HepG2 (cell line): ENCODE measurements around the gene TMEM209. TPM values are rescaled to one million over a fixed set of nuclear protein-coding genes. Genes with fewer than 3 reads are reported as not detected.
A peak's percentile ranks its signal among the peaks of the same experiment; 100 is the strongest.

ENCODE experiments used
- ATAC-seq: fragments of 200-7000 bp; cut with Tn5 transposase; 3 replicates; pipeline ENCODE4 v1.9.1; 2020; ENCODE audit warnings: mild to moderate bottlenecking, moderate library complexity
- BruUV-seq: library from RNA; stranded (reverse); fragments of 400-500 nt; replicated peaks from 2 replicates; lab custom pipeline; 2021; lab: Mats Ljungman, UMichigan
- CTCF ChIA-PET: fragments of 300-600 bp; formaldehyde crosslinking; extraction: SDS; loops from one replicate; lab custom pipeline; 2021; ENCODE audit warnings: low total read pairs, inconsistent platforms, low intra/inter-chr PET ratio; lab: Yijun Ruan, JAX
- POLR2A ChIA-PET: fragments of 350-600 bp; sonication (Branson Sonifier 250); formaldehyde crosslinking; loops from one replicate; lab custom pipeline; 2020; ENCODE audit warnings: antibody characterized with exemption, inconsistent platforms; lab: Yijun Ruan, JAX
- DNase-seq: peaks from one replicate; pipeline ENCODE4 v3.0.0-alpha.2; 2015; ENCODE audit warnings: low spot score
- FAIRE-seq: peaks from 3 replicates; lab custom pipeline; 2011; peaks lifted over from hg19 to GRCh38; lab: Jason Lieb, UNC
- H2AFZ ChIP-seq: one replicate; pipeline ENCODE4 v1.6.1; 2011; ENCODE audit warnings: low read length, inconsistent platforms
- H3K27ac ChIP-seq: fragments of 300-600 bp; 3 replicates; pipeline ENCODE4 v1.8.0; 2011; ENCODE audit warnings: mixed run types, mild to moderate bottlenecking, mixed read lengths, low read length, inconsistent platforms; ENCODE audit not compliant: insufficient read depth; ENCODE audit errors: extremely low read length
- H3K27me3 ChIP-seq, 2 experiments: fragments of 200-600 bp in 1 of 2; 2 replicates in 1 of 2; 3 replicates in 1 of 2; pipeline versions ENCODE4 v1.6.0 to v1.8.0; 2011; ENCODE audit warnings: low read length in 2 of 2, mild to moderate bottlenecking in 2 of 2, moderate library complexity in 2 of 2, inconsistent platforms in 1 of 2; ENCODE audit not compliant: insufficient read depth in 2 of 2, control insufficient read depth in 1 of 2
- H3K36me3 ChIP-seq, 2 experiments: fragments of 200-600 bp in 1 of 2; replicated peaks in 1 of 2; 2 replicates in 1 of 2; 3 replicates in 1 of 2; pipeline versions ENCODE4 v1.5.1 to v1.8.0; 2011; ENCODE audit warnings: low read length in 2 of 2, inconsistent platforms in 1 of 2; ENCODE audit not compliant: insufficient read depth in 2 of 2, control insufficient read depth in 1 of 2
- H3K4me1 ChIP-seq: 2 replicates; pipeline ENCODE4 v1.5.1; 2012; ENCODE audit warnings: low read length, inconsistent platforms; ENCODE audit not compliant: insufficient read depth
- H3K4me2 ChIP-seq: 2 replicates; pipeline ENCODE4 v1.6.0; 2011; ENCODE audit warnings: low read depth, low read length, inconsistent platforms
- H3K4me3 ChIP-seq, 3 experiments: fragments of 200-600 bp in 1 of 3; sonication (generic), shearing (Covaris generic) in 1 of 3; replicated peaks in 1 of 3; 2 replicates each; pipeline ENCODE4 v1.5.1; 2011 to 2016; ENCODE audit warnings: low read length in 3 of 3, inconsistent platforms in 2 of 3, low read depth in 2 of 3, mild to moderate bottlenecking in 2 of 3, control low read depth in 1 of 3, mixed read lengths in 1 of 3; ENCODE audit not compliant: insufficient read depth in 1 of 3
- H3K79me2 ChIP-seq: one replicate; pipeline ENCODE4 v1.6.1; 2011; ENCODE audit warnings: low read length, inconsistent platforms; ENCODE audit not compliant: insufficient read depth
- H3K9ac ChIP-seq: 2 replicates; pipeline ENCODE4 v1.6.0; 2011; ENCODE audit warnings: mild to moderate bottlenecking, low read depth, low read length, inconsistent platforms; ENCODE audit not compliant: insufficient read depth
- H3K9me3 ChIP-seq: 2 replicates; pipeline ENCODE4 v1.5.1; 2012; ENCODE audit warnings: mild to moderate bottlenecking, low read length
- H4K20me1 ChIP-seq: 2 replicates; pipeline ENCODE4 v1.6.0; 2011; ENCODE audit warnings: inconsistent platforms, mild to moderate bottlenecking, low read length, moderate library complexity; ENCODE audit not compliant: insufficient read depth
- CAMTA2 ChIP-seq: sonication (generic); formaldehyde crosslinking; IDR thresholded peaks from 2 replicates; pipeline ENCODE4 v1.4.0; 2020; ENCODE audit warnings: mild to moderate bottlenecking, missing genetic modification reagents, borderline replicate concordance
- EP300 ChIP-seq, 3 experiments: sonication (generic) in 1 of 3; formaldehyde crosslinking in 1 of 3; IDR thresholded peaks; 2 replicates each; pipeline versions ENCODE4 v1.5.1 to v1.6.1; 2011 to 2020; ENCODE audit warnings: low read depth in 2 of 3, low read length in 2 of 3, borderline replicate concordance in 1 of 3, improper control_type of control experiment in 1 of 3, mild to moderate bottlenecking in 1 of 3, missing genetic modification reagents in 1 of 3, moderate library complexity in 1 of 3
- GABPB1 ChIP-seq: IDR thresholded peaks from 2 replicates; pipeline ENCODE4 v1.6.1; 2016; ENCODE audit warnings: mild to moderate bottlenecking, missing genetic modification reagents, moderate library complexity, missing compliant biosample characterization
- MYPOP ChIP-seq: sonication (generic); formaldehyde crosslinking; IDR thresholded peaks from 2 replicates; pipeline ENCODE4 v1.8.1; 2023; ENCODE audit warnings: mild to moderate bottlenecking, moderate library complexity, missing genetic modification reagents
- NR2F6 ChIP-seq, 2 experiments: IDR thresholded peaks; 2 replicates each; pipeline ENCODE4 v1.6.1; 2016; ENCODE audit warnings: antibody characterized with exemption in 1 of 2, mild to moderate bottlenecking in 1 of 2
- SP5 ChIP-seq: IDR thresholded peaks from 2 replicates; pipeline ENCODE4 v1.6.1; 2016; ENCODE audit warnings: low read depth, borderline replicate concordance
- SPEN ChIP-seq: sonication (generic); formaldehyde crosslinking; IDR thresholded peaks from 2 replicates; pipeline ENCODE4 v1.5.1; 2020; ENCODE audit warnings: low read depth, mild to moderate bottlenecking, missing genetic modification reagents
- STAG1 ChIP-seq: sonication (generic); formaldehyde crosslinking; IDR thresholded peaks from 2 replicates; pipeline ENCODE4 v1.4.0; 2020; ENCODE audit warnings: missing genetic modification reagents
- TOE1 ChIP-seq: sonication (generic); formaldehyde crosslinking; IDR thresholded peaks from 2 replicates; pipeline ENCODE4 v1.4.0; 2020; ENCODE audit warnings: mild to moderate bottlenecking, missing genetic modification reagents
- ZNF430 ChIP-seq: sonication (generic); formaldehyde crosslinking; IDR thresholded peaks from 2 replicates; pipeline ENCODE4 v1.9.0; 2021; ENCODE audit warnings: mild to moderate bottlenecking, missing genetic modification reagents
- ZNF7 ChIP-seq: IDR thresholded peaks from 2 replicates; pipeline ENCODE4 v1.6.1; 2016; ENCODE audit warnings: missing biosample characterization, missing genetic modification reagents
- WGBS: methylation state at CpG from one replicate; pipeline ENCODE4 v1.1.6; 2017; ENCODE audit warnings: low lambda C conversion rate; 5-methylcytosine and 5-hydroxymethylcytosine counted together
- in situ Hi-C: cut with HindIII; loops from 2 replicates; pipeline ENCODE4 v1.10.0; 2017; ENCODE audit warnings: low pct_unique_long_range_greater_than_20kb; ENCODE audit not compliant: extremely low pct_ligation_motif_present
- intact Hi-C: fragments of 100-400 bp; cut with micrococcal nuclease; formaldehyde crosslinking; loops from one replicate; pipeline ENCODE4 v1.10.0; 2022; ENCODE audit not compliant: unreplicated experiment
- polyA plus RNA-seq, 8 experiments: library from polyadenylated mRNA; depleted of rRNA in 3 of 8; stranded (reverse) in 7 of 8; unstranded in 1 of 8; fragments of >200 nt; fragmentation: Illumina TruSeq in 4 of 8; extraction: Trizol in 4 of 8; gene quantifications; 2 replicates each; pipeline versions ENCODE4 v1.2.1 to v1.2.3, GENCODE V29; 2011 to 2016; ENCODE audit warnings: low read depth in 4 of 8, missing spikeins in 1 of 8, mixed read lengths in 1 of 8; ENCODE audit not compliant: insufficient read depth in 1 of 8
- total RNA-seq, 5 experiments: library from RNA; depleted of rRNA; stranded (reverse); fragments of >200 nt; fragmentation: Illumina TruSeq; extraction: Trizol; gene quantifications; 2 replicates each; pipeline ENCODE4 v1.2.3, GENCODE V29; 2016; ENCODE audit warnings: low read depth in 1 of 5
- TF ChIP-seq, protein P1 (sequence below): IDR thresholded peaks from 2 replicates; pipeline ENCODE4 v1.4.0; 2020; ENCODE audit warnings: mild to moderate bottlenecking, missing genetic modification reagents

The TMEM209 gene
- total and polyA plus RNA-seq, 2 of the 13 experiments (the other 11 are each of a cell fraction or from before 2014, with no cell fraction given), result 14.5 to 15.6 TPM

DNA sequence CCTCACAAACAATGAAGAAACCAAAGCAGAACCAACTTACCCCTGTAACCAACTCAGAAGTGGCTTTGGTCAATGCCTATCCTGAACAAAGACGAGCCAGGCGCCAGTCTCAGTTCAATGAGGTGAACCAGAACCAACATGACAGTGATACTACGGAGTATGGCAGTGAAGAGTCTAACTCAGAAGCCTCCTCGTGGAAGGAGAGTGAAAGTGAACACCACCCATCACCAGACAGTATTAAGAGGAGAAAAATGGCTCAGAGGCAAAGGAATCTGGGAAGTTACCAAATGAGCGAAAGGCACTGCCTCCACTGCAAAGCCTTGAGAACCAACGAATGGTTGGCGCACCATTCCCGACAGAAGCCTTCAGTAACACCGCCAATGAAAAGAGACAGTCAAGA is 10.8 kb upstream of the TMEM209 start:
- CTCF ChIA-PET, result no interaction called here
- POLR2A ChIA-PET, result interaction anchor here (1.0 kb wide), 1 partner anchor 11 kb away, joined by 3 read pairs; the partner anchor contains the start of gene TMEM209

DNA sequence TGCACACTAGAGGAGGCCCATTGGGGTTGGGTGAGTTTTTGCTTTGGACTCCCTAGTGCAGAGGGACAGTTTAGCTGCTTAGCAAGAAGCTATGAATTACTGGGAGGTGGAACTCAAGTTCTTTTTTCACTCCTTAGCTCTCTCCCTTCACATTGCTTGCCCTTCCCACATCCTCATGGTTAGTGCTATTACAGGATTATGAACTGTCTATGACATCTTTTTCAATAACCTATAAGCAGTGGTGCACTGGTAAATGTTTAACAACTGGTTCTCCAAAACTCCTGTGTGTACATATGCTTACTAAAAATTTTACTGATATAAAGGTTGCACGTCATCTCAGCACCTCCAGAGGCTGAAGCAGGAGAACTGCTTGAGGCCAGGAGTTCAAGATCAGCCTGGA is 8.6 kb upstream of the TMEM209 start:
- BruUV-seq, result no TSS peak
- no peak for ATAC-seq
- POLR2A ChIA-PET, result interaction anchor here (1.4 kb wide), 1 partner anchor 9 kb away, joined by 6 read pairs; the partner anchor contains the start of gene TMEM209
- Histone ChIP-seq H2AFZ (no peak overlapping the region), H3K4me1 (peaks cover 17% of the 10 kb centered on the region), H3K36me3 (no peaks in the 10 kb centered on the region), H3K27me3 (no peaks in the 10 kb centered on the region), H3K4me3 (no peak overlapping the region), H3K79me2 (no peaks in the 10 kb centered on the region), H3K4me2 (no peak overlapping the region), H3K9ac (no peak overlapping the region), H3K27ac (no peak overlapping the region), H4K20me1 (no peaks in the 10 kb centered on the region), H3K9me3 (no peaks in the 10 kb centered on the region)
- WGBS, result 25% methylated on average over 1 of the region's 1 CpG
- intact Hi-C loops (no loop called here), in situ Hi-C loops (no loop called here)
- FAIRE-seq, result no peak
- CTCF ChIA-PET, result no interaction called here
- TF ChIP-seq MYPOP (CRISPR knock-in tag), result no peak
- no peak for TF ChIP-seq CAMTA2 (CRISPR knock-in tag)
- TF ChIP-seq SP5, result no peak
- no peak for TF ChIP-seq GABPB1 (CRISPR knock-in tag)
- no peak for TF ChIP-seq NR2F6 (IDR thresholded peaks at IDR 0.05)
- TF ChIP-seq NR2F6 (CRISPR knock-in tag; IDR thresholded peaks at IDR 0.05), result no peak
- TF ChIP-seq STAG1 (CRISPR knock-in tag), result no peak
- no peak for TF ChIP-seq ZNF430 (CRISPR knock-in tag)
- TF ChIP-seq SPEN, result no peak
- TF ChIP-seq, protein P1, sequence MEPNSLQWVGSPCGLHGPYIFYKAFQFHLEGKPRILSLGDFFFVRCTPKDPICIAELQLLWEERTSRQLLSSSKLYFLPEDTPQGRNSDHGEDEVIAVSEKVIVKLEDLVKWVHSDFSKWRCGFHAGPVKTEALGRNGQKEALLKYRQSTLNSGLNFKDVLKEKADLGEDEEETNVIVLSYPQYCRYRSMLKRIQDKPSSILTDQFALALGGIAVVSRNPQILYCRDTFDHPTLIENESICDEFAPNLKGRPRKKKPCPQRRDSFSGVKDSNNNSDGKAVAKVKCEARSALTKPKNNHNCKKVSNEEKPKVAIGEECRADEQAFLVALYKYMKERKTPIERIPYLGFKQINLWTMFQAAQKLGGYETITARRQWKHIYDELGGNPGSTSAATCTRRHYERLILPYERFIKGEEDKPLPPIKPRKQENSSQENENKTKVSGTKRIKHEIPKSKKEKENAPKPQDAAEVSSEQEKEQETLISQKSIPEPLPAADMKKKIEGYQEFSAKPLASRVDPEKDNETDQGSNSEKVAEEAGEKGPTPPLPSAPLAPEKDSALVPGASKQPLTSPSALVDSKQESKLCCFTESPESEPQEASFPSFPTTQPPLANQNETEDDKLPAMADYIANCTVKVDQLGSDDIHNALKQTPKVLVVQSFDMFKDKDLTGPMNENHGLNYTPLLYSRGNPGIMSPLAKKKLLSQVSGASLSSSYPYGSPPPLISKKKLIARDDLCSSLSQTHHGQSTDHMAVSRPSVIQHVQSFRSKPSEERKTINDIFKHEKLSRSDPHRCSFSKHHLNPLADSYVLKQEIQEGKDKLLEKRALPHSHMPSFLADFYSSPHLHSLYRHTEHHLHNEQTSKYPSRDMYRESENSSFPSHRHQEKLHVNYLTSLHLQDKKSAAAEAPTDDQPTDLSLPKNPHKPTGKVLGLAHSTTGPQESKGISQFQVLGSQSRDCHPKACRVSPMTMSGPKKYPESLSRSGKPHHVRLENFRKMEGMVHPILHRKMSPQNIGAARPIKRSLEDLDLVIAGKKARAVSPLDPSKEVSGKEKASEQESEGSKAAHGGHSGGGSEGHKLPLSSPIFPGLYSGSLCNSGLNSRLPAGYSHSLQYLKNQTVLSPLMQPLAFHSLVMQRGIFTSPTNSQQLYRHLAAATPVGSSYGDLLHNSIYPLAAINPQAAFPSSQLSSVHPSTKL (CRISPR knock-in tag), result no peak
- TF ChIP-seq EP300 (IDR thresholded peaks at IDR 0.05; ENCODE audit: low read depth in 2 of 2, low read length in 2 of 2), result no peak
- no peak for TF ChIP-seq EP300 (CRISPR knock-in tag; IDR thresholded peaks at IDR 0.05; ENCODE audit: borderline replicate concordance)
- DNase-seq, result no peak

More for the DNA sequence above, 10.8 kb upstream of the TMEM209 start:
- FAIRE-seq, result no peak
- DNase-seq, result no peak
- WGBS, result 69% methylated on average over 9 of the region's 9 CpGs
- H3K9me3 ChIP-seq, result no peaks in the 10 kb centered on the region
- H3K27ac ChIP-seq, result no peak overlapping the region
- BruUV-seq, result no TSS peak
- H3K79me2 ChIP-seq, result no peaks in the 10 kb centered on the region
- no peak overlapping the region for H3K9ac ChIP-seq
- no peaks in the 10 kb centered on the region for H4K20me1 ChIP-seq
- in situ Hi-C loops (no loop called here), intact Hi-C loops (no loop called here)
- H3K4me3 ChIP-seq, result no peak overlapping the region
- no peaks in the 10 kb centered on the region for H3K36me3 ChIP-seq
- H2AFZ ChIP-seq, result no peak overlapping the region
- no peak overlapping the region for H3K4me2 ChIP-seq
- H3K4me1 ChIP-seq, result peaks cover 18% of the 10 kb centered on the region
- TF ChIP-seq TOE1 (CRISPR knock-in tag), result no peak
- TF ChIP-seq ZNF7 (CRISPR knock-in tag), result peak; percentile 80
- H3K27me3 ChIP-seq, result no peaks in the 10 kb centered on the region
- peak; percentile 68 for ATAC-seq
